Astrocyte (in vitro differentiated cells and primary cell): ENCODE results near the gene NGB. TPM values are rescaled to one million over a fixed set of nuclear protein-coding genes. Genes with fewer than 3 reads are reported as not detected.

Experiments
- DNase-seq: peaks from one replicate; pipeline ENCODE4 v3.0.0-alpha.2; 2010; ENCODE audit warnings: low read depth
- FAIRE-seq: peaks from 2 replicates; lab custom pipeline; 2011; peaks lifted over from hg19 to GRCh38; lab: Jason Lieb, UNC
- H2AFZ ChIP-seq: 2 replicates; pipeline ENCODE4 v1.6.0; 2012; ENCODE audit warnings: low read depth, low read length, inconsistent platforms
- H3K27ac ChIP-seq: 2 replicates; pipeline ENCODE4 v1.5.1; 2011; ENCODE audit warnings: low read depth, low read length, inconsistent platforms
- H3K27me3 ChIP-seq: 2 replicates; pipeline ENCODE4 v1.6.0; 2011; ENCODE audit warnings: low read length, inconsistent platforms; ENCODE audit not compliant: insufficient read depth
- H3K36me3 ChIP-seq: 2 replicates; pipeline ENCODE4 v1.5.1; 2011; ENCODE audit warnings: low read length, inconsistent platforms; ENCODE audit not compliant: insufficient read depth
- H3K4me1 ChIP-seq: 2 replicates; pipeline ENCODE4 v1.5.1; 2011; ENCODE audit warnings: low read length, inconsistent platforms; ENCODE audit not compliant: insufficient read depth
- H3K4me2 ChIP-seq: 2 replicates; pipeline ENCODE4 v1.6.0; 2012; ENCODE audit warnings: low read length, inconsistent platforms
- H3K4me3 ChIP-seq: 2 replicates; pipeline ENCODE4 v1.5.1; 2011; ENCODE audit warnings: low read depth, mild to moderate bottlenecking, low read length, inconsistent platforms; ENCODE audit not compliant: insufficient read depth
- H3K79me2 ChIP-seq: 2 replicates; pipeline ENCODE4 v1.6.0; 2012; ENCODE audit warnings: mild to moderate bottlenecking, low read length, inconsistent platforms; ENCODE audit not compliant: insufficient read depth
- H3K9ac ChIP-seq: 2 replicates; pipeline ENCODE4 v1.6.0; 2012; ENCODE audit warnings: mild to moderate bottlenecking, low read length, inconsistent platforms
- H3K9me3 ChIP-seq: 2 replicates; pipeline ENCODE4 v1.5.1; 2012; ENCODE audit warnings: low read depth, mild to moderate bottlenecking, low read length, inconsistent platforms; ENCODE audit not compliant: insufficient read depth
- H4K20me1 ChIP-seq: 2 replicates; pipeline ENCODE4 v1.6.0; 2012; ENCODE audit warnings: low read length, inconsistent platforms; ENCODE audit not compliant: insufficient read depth
- H3K27ac Mint-ChIP-seq: one replicate; pipeline ENCODE4 v1.8.0; 2021; ENCODE audit warnings: mild to moderate bottlenecking, mixed read lengths; ENCODE audit not compliant: unreplicated experiment
- H3K27me3 Mint-ChIP-seq: one replicate; pipeline ENCODE4 v1.8.0; 2021; ENCODE audit warnings: low read depth, mixed read lengths; ENCODE audit not compliant: unreplicated experiment
- H3K36me3 Mint-ChIP-seq: one replicate; pipeline ENCODE4 v1.8.0; 2021; ENCODE audit warnings: low read depth, mixed read lengths; ENCODE audit not compliant: unreplicated experiment
- H3K4me1 Mint-ChIP-seq: one replicate; pipeline ENCODE4 v1.8.0; 2021; ENCODE audit warnings: low read depth, mixed read lengths; ENCODE audit not compliant: unreplicated experiment
- H3K4me3 Mint-ChIP-seq: one replicate; pipeline ENCODE4 v1.8.0; 2021; ENCODE audit warnings: mild to moderate bottlenecking, moderate library complexity, mixed read lengths; ENCODE audit not compliant: unreplicated experiment
- H3K9me3 Mint-ChIP-seq: one replicate; pipeline ENCODE4 v1.8.0; 2021; ENCODE audit warnings: mild to moderate bottlenecking, mixed read lengths; ENCODE audit not compliant: unreplicated experiment
- EZH2 ChIP-seq: IDR thresholded peaks from 2 replicates; pipeline ENCODE4 v1.6.1; 2012; ENCODE audit warnings: mild to moderate bottlenecking, low read length, inconsistent platforms; ENCODE audit not compliant: insufficient read depth
- total RNA-seq: library from RNA; stranded (reverse); gene quantifications from 2 replicates; pipeline ENCODE4 v1.2.1, GENCODE V29; 2021
- TF ChIP-seq, protein P1 (sequence below): IDR thresholded peaks from 2 replicates; pipeline ENCODE4 v1.5.1; 2011; ENCODE audit warnings: low read depth, mild to moderate bottlenecking, inconsistent platforms, low read length, moderate library complexity; ENCODE audit not compliant: insufficient read depth

Gene NGB
- total RNA-seq, 1 donor from 2014 or later, result not detected

DNA sequence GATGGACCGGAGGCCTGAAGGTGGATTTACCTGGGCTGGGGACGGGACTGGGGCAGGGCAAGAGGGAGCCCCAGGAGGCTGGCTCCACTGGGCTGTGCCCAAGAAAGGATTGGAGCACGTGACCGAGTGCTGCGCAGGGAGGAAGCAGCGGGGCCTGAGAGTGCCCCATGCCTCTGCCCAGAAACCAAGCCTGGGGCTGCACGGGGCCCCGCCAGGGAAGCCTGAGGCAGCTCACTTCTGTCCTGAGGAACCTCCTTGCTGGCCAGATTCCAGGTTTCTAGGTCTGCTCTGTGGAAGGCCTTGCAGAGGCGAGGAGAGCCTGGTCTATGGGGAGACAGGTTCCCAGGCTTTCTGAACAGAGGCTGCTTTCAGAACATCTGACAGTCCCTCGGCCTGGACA is 10.4 kb downstream of the NGB start:
- Histone ChIP-seq H3K4me1 (no peaks in the 10 kb centered on the region), H3K4me2 (no peak overlapping the region), H3K27ac (no peak overlapping the region), H3K9ac (no peak overlapping the region), H4K20me1 (no peaks in the 10 kb centered on the region), H3K9me3 (no peaks in the 10 kb centered on the region), H3K36me3 (no peaks in the 10 kb centered on the region), H3K27me3 (peaks cover 8% of the 10 kb centered on the region), H2AFZ (no peak overlapping the region), H3K4me3 (no peak overlapping the region), H3K79me2 (no peaks in the 10 kb centered on the region)
- Mint-ChIP-seq H3K27ac (no peak overlapping the region), H3K9me3 (no peaks in the 10 kb centered on the region), H3K4me3 (no peak overlapping the region), H3K4me1 (peaks cover 2% of the 10 kb centered on the region), H3K27me3 (peaks cover 51% of the 10 kb centered on the region), H3K36me3 (peaks cover 3% of the 10 kb centered on the region)
- TF ChIP-seq, protein P1, sequence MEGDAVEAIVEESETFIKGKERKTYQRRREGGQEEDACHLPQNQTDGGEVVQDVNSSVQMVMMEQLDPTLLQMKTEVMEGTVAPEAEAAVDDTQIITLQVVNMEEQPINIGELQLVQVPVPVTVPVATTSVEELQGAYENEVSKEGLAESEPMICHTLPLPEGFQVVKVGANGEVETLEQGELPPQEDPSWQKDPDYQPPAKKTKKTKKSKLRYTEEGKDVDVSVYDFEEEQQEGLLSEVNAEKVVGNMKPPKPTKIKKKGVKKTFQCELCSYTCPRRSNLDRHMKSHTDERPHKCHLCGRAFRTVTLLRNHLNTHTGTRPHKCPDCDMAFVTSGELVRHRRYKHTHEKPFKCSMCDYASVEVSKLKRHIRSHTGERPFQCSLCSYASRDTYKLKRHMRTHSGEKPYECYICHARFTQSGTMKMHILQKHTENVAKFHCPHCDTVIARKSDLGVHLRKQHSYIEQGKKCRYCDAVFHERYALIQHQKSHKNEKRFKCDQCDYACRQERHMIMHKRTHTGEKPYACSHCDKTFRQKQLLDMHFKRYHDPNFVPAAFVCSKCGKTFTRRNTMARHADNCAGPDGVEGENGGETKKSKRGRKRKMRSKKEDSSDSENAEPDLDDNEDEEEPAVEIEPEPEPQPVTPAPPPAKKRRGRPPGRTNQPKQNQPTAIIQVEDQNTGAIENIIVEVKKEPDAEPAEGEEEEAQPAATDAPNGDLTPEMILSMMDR, result no peak
- no peak for TF ChIP-seq EZH2
- FAIRE-seq (no peak), DNase-seq (no peak)

DNA sequence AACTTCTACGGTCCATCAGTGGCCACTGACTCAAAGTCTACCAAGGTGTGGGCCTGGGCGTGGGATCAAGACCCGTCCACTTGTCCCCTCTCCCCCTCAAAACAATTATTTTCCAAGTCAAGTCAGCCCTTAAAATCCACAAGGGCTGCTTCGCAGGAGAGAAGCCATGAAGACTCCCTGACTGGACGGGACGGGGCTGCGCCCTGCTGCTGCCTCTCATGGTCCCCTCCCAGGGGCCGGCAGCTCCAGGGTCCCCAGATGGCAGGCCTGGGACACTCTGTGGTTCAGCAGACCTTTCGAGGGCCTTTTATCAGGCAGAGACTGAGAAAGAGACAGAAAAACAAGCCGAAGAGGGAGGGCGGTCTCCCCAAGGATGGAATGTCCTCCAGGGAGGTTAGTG is 10.8 kb downstream of the NGB start:
- peaks cover 47% of the 10 kb centered on the region for H3K27me3 Mint-ChIP-seq
- TF ChIP-seq, protein P1, result no peak
- no peak for TF ChIP-seq EZH2

DNA sequence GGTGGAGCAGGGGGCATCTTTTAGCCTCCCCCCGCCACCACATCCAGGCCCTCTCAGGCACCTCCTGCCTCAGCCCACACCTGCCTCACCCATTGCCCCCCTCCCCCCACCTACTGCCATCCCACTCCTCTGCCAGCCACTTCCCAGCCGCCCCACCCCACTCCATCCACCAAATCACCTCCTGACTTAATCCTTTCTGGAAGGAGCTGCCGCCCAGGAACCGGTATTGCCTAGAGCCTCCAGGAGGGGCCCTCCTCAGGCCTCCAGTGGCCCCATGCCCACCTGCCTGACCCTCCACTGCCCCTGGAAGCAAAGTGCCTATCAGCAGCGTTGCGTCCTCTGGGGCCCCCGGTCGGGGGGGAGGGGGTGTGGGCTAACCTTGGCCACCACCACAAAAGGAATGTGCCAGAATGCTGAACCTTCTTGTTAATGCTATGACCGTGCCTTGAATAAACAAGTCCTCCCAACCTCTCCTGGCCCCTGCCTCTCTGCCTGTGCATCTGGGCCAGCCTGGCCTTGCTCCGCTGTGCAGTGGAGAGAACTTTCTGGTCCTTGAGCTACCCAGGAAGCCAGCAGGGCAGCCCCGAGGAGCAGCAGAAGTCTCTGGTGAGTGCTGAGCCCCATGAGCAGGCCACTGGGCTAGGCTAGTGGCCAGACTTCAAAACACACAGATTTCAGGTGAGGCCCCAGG is 11.8 kb downstream of the NGB start:
- Mint-ChIP-seq H3K4me1 (peaks cover 2% of the 10 kb centered on the region), H3K9me3 (no peaks in the 10 kb centered on the region), H3K27me3 (peaks cover 45% of the 10 kb centered on the region), H3K36me3 (peaks cover 4% of the 10 kb centered on the region), H3K27ac (no peak overlapping the region), H3K4me3 (no peak overlapping the region)
- Histone ChIP-seq H3K4me3 (no peak overlapping the region), H3K79me2 (no peaks in the 10 kb centered on the region), H3K27ac (no peak overlapping the region), H3K9ac (no peak overlapping the region), H3K27me3 (peaks cover 10% of the 10 kb centered on the region), H3K36me3 (no peaks in the 10 kb centered on the region), H4K20me1 (no peaks in the 10 kb centered on the region), H2AFZ (no peak overlapping the region), H3K4me1 (no peaks in the 10 kb centered on the region), H3K9me3 (no peaks in the 10 kb centered on the region), H3K4me2 (no peak overlapping the region)
- DNase-seq (no peak), FAIRE-seq (no peak)
- no peak for TF ChIP-seq EZH2
- TF ChIP-seq, protein P1, result no peak

More for the DNA sequence above, 10.8 kb downstream of the NGB start:
- Mint-ChIP-seq H3K4me3 (no peak overlapping the region), H3K4me1 (peaks cover 2% of the 10 kb centered on the region), H3K27ac (no peak overlapping the region), H3K36me3 (peaks cover 4% of the 10 kb centered on the region), H3K9me3 (no peaks in the 10 kb centered on the region)
- no peaks in the 10 kb centered on the region for H4K20me1 ChIP-seq
- DNase-seq, result no peak
- no peak overlapping the region for H3K27ac ChIP-seq
- FAIRE-seq, result no peak
- no peak overlapping the region for H3K4me3 ChIP-seq
- H3K9me3 ChIP-seq, result no peaks in the 10 kb centered on the region
- H3K4me1 ChIP-seq, result no peaks in the 10 kb centered on the region
- H3K9ac ChIP-seq, result no peak overlapping the region
- no peak overlapping the region for H2AFZ ChIP-seq
- H3K4me2 ChIP-seq, result no peak overlapping the region
- H3K36me3 ChIP-seq, result no peaks in the 10 kb centered on the region
- no peaks in the 10 kb centered on the region for H3K79me2 ChIP-seq
- peaks cover 8% of the 10 kb centered on the region for H3K27me3 ChIP-seq
